Gastroesophageal sphincter (tissue), 3 donors: Measurements from ENCODE around the gene DMD.

ENCODE experiments used
- CTCF ChIP-seq, 4 experiments: fragments of 200-600 bp in 2 of 4; fragments of 450-650 bp in 2 of 4; sonication (generic) in 1 of 4; IDR thresholded peaks; one replicate each; pipeline ENCODE4 v1.5.1; 2017 to 2019; ENCODE audit warnings: antibody characterized with exemption in 4 of 4, mild to moderate bottlenecking in 2 of 4, moderate library complexity in 2 of 4
- EP300 ChIP-seq: sonication (generic); formaldehyde crosslinking; IDR thresholded peaks from one replicate; pipeline ENCODE4 v1.6.1; 2017; ENCODE audit warnings: antibody characterized with exemption, mild to moderate bottlenecking
- POLR2A ChIP-seq, 2 donors: fragments of 450-650 bp; IDR thresholded peaks; one replicate each; pipeline ENCODE4 v1.6.1; 2017; ENCODE audit warnings: antibody characterized with exemption in 2 of 2, mild to moderate bottlenecking in 2 of 2, moderate library complexity in 1 of 2

DNA sequence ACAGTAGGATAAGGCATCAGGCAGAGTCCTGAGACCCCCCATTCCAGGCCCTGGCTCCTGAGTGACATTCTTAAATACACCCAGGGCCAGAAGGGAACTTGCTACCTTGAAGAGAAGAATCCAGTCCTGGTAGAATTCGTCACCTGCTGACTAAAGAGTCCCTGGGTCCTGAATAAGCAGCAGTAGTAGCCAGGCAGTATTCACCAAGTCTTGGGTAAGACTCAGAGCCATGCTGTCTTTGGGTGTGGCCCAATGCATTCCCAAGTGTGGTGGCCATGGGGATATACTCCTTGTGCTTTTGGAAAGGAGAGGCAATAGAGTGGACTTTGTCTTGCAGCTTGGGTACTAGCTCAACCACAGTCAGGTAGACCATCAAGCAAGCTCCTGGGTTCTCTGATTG, 359.1 kb downstream of the DMD start:
- TF ChIP-seq CTCF (IDR thresholded peaks at IDR 0.05) (no peak), POLR2A (IDR thresholded peaks at IDR 0.05) (no peak), EP300 (no peak)
